SK-N-SH treated with all-trans-retinoic acid at 6 μM for 48 hours (cell line): ENCODE results near the gene VMP1.

Experiments used
- ATAC-seq: fragments of 200-7000 bp; cut with Tn5 transposase; 3 replicates; pipeline ENCODE4 v1.9.1; 2020; ENCODE audit warnings: mild to moderate bottlenecking, moderate library complexity
- ARNTL ChIP-seq: fragments of 450-650 bp; formaldehyde crosslinking; IDR thresholded peaks from 2 replicates; pipeline ENCODE4 v1.5.0; 2020; ENCODE audit warnings: low read depth, mild to moderate bottlenecking, moderate library complexity, borderline replicate concordance
- BACH2 ChIP-seq: fragments of 250-450 bp; sonication (Bioruptor Pico); IDR thresholded peaks from 2 replicates; pipeline ENCODE4 v1.9.0; 2021; ENCODE audit warnings: mild to moderate bottlenecking, borderline replicate concordance
- CREB5 ChIP-seq: fragments of 250-450 bp; sonication (Bioruptor Pico); IDR thresholded peaks from 2 replicates; pipeline ENCODE4 v1.5.1; 2020; ENCODE audit warnings: low read depth, mild to moderate bottlenecking, moderate library complexity
- CSDC2 ChIP-seq: fragments of 250-450 bp; sonication (Bioruptor Pico); IDR thresholded peaks from 2 replicates; pipeline ENCODE4 v1.5.0; 2020; ENCODE audit warnings: mild to moderate bottlenecking, moderate library complexity
- ESRRG ChIP-seq: fragments of 250-450 bp; sonication (Bioruptor Pico); IDR thresholded peaks from 2 replicates; pipeline ENCODE4 v1.6.1; 2021; ENCODE audit warnings: mild to moderate bottlenecking
- GLIS3 ChIP-seq: fragments of 250-450 bp; sonication (Bioruptor Pico); IDR thresholded peaks from 2 replicates; pipeline ENCODE4 v1.5.0; 2020; ENCODE audit warnings: mild to moderate bottlenecking, moderate library complexity
- ISL1 ChIP-seq: fragments of 250-450 bp; sonication (Bioruptor Pico); IDR thresholded peaks from 2 replicates; pipeline ENCODE4 v2.1.2; 2022; ENCODE audit warnings: mild to moderate bottlenecking, moderate library complexity
- OSR1 ChIP-seq: fragments of 250-450 bp; sonication (Bioruptor Pico); IDR thresholded peaks from 2 replicates; pipeline ENCODE4 v1.8.0; 2022; ENCODE audit warnings: moderate library complexity, mild to moderate bottlenecking, inconsistent platforms
- POU6F1 ChIP-seq: fragments of 250-450 bp; sonication (Bioruptor Pico); IDR thresholded peaks from 2 replicates; pipeline ENCODE4 v1.8.0; 2021; ENCODE audit warnings: low read depth, mild to moderate bottlenecking, moderate library complexity, borderline replicate concordance
- PPARA ChIP-seq: fragments of 250-450 bp; sonication (Bioruptor Pico); IDR thresholded peaks from 2 replicates; pipeline ENCODE4 v1.5.0; 2020; ENCODE audit warnings: mild to moderate bottlenecking, borderline replicate concordance
- RARB ChIP-seq: fragments of 250-450 bp; sonication (Bioruptor Pico); IDR thresholded peaks from 2 replicates; pipeline ENCODE4 v1.8.0; 2021; ENCODE audit warnings: mild to moderate bottlenecking, moderate library complexity
- TCF4 ChIP-seq: fragments of 250-450 bp; sonication (Bioruptor Pico); IDR thresholded peaks from 2 replicates; pipeline ENCODE4 v1.8.0; 2021; ENCODE audit warnings: mild to moderate bottlenecking, moderate library complexity, borderline replicate concordance
- TOX ChIP-seq: fragments of 250-450 bp; sonication (Bioruptor Pico); IDR thresholded peaks from 2 replicates; pipeline ENCODE4 v1.8.0; 2021; ENCODE audit warnings: mild to moderate bottlenecking, moderate library complexity, borderline replicate concordance
- ZC3H10 ChIP-seq: fragments of 250-450 bp; sonication (Bioruptor Pico); IDR thresholded peaks from 2 replicates; pipeline ENCODE4 v1.5.1; 2021; ENCODE audit warnings: mild to moderate bottlenecking, moderate library complexity
- ZFP3 ChIP-seq: fragments of 250-450 bp; sonication (Bioruptor Pico); IDR thresholded peaks from 2 replicates; pipeline ENCODE4 v1.5.0; 2020; ENCODE audit warnings: mild to moderate bottlenecking, moderate library complexity
- ZFP30 ChIP-seq: fragments of 450-650 bp; formaldehyde crosslinking; IDR thresholded peaks from 2 replicates; pipeline ENCODE4 v1.5.0; 2022; ENCODE audit warnings: mild to moderate bottlenecking, moderate library complexity
- ZNF565 ChIP-seq: fragments of 450-650 bp; formaldehyde crosslinking; conservative IDR thresholded peaks from 2 replicates; pipeline ENCODE4 v1.5.0; 2020; ENCODE audit warnings: low read depth, mild to moderate bottlenecking, moderate library complexity
- ZNF70 ChIP-seq: fragments of 450-650 bp; formaldehyde crosslinking; IDR thresholded peaks from 2 replicates; pipeline ENCODE4 v1.5.0; 2020; ENCODE audit warnings: mild to moderate bottlenecking, moderate library complexity
- ZNF8 ChIP-seq: fragments of 450-650 bp; formaldehyde crosslinking; IDR thresholded peaks from 2 replicates; pipeline ENCODE4 v1.5.0; 2020; ENCODE audit warnings: mild to moderate bottlenecking, moderate library complexity
- TF ChIP-seq, protein P1 (sequence below): fragments of 250-450 bp; sonication (Bioruptor Pico); IDR thresholded peaks from 2 replicates; pipeline ENCODE4 v1.5.0; 2020; ENCODE audit warnings: mild to moderate bottlenecking, moderate library complexity
- TF ChIP-seq, protein P2 (sequence below): fragments of 250-450 bp; sonication (Bioruptor Pico); IDR thresholded peaks from 2 replicates; pipeline ENCODE4 v1.8.0; 2020; ENCODE audit warnings: mild to moderate bottlenecking, moderate library complexity, borderline replicate concordance

The VMP1 gene

GRCh38 chr17:59807892-59808509, 100.5 kb downstream of the VMP1 start:
- peak; percentile 43 for ATAC-seq
- TF ChIP-seq ZNF565 (CRISPR knock-in tag) (no peak), ZNF70 (no peak), RARB (CRISPR knock-in tag) (no peak), ESRRG (no peak)
- TF ChIP-seq, protein P1, sequence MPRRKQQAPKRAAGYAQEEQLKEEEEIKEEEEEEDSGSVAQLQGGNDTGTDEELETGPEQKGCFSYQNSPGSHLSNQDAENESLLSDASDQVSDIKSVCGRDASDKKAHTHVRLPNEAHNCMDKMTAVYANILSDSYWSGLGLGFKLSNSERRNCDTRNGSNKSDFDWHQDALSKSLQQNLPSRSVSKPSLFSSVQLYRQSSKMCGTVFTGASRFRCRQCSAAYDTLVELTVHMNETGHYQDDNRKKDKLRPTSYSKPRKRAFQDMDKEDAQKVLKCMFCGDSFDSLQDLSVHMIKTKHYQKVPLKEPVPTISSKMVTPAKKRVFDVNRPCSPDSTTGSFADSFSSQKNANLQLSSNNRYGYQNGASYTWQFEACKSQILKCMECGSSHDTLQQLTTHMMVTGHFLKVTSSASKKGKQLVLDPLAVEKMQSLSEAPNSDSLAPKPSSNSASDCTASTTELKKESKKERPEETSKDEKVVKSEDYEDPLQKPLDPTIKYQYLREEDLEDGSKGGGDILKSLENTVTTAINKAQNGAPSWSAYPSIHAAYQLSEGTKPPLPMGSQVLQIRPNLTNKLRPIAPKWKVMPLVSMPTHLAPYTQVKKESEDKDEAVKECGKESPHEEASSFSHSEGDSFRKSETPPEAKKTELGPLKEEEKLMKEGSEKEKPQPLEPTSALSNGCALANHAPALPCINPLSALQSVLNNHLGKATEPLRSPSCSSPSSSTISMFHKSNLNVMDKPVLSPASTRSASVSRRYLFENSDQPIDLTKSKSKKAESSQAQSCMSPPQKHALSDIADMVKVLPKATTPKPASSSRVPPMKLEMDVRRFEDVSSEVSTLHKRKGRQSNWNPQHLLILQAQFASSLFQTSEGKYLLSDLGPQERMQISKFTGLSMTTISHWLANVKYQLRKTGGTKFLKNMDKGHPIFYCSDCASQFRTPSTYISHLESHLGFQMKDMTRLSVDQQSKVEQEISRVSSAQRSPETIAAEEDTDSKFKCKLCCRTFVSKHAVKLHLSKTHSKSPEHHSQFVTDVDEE (CRISPR knock-in tag): no peak

DNA sequence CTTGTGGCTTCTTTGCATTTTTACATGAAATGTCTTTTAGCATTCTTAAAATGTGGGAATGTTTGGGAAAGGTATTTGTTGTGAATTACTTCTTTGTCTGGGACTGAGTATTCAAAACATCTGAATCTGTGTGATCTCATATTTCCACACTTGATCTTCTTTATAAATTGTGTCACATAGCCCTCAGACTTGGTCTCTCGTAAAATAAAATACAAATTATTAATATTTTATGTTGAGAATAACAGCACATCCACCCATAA, 103.4 kb downstream of the VMP1 start:
- peak; percentile 64 for ATAC-seq
- TF ChIP-seq POU6F1 (CRISPR knock-in tag) (no peak), ISL1 (CRISPR knock-in tag) (peak; percentile 50)
- TF ChIP-seq, all 23 proteins: peak for 1

GRCh38 chr17:59811209-59811608, 103.8 kb downstream of the VMP1 start:
- TF ChIP-seq ZNF8 (no peak), RARB (CRISPR knock-in tag) (no peak), ZFP30 (CRISPR knock-in tag) (no peak), ARNTL (CRISPR knock-in tag) (no peak), TCF4 (CRISPR knock-in tag) (no peak), ZC3H10 (no peak), GLIS3 (CRISPR knock-in tag) (no peak), OSR1 (CRISPR knock-in tag) (no peak), CREB5 (no peak), BACH2 (CRISPR knock-in tag) (no peak), TOX (CRISPR knock-in tag) (no peak), ESRRG (no peak), ISL1 (CRISPR knock-in tag) (no peak), ZNF565 (CRISPR knock-in tag) (no peak), PPARA (no peak), ZFP3 (no peak), ZNF70 (no peak)
- TF ChIP-seq, protein P1 (CRISPR knock-in tag): no peak
- TF ChIP-seq, all 23 proteins: peak for 0
- no peak; the same call in 2 of the 3 replicates for ATAC-seq

GRCh38 chr17:59812139-59812538, 104.7 kb downstream of the VMP1 start:
- no peak for ATAC-seq
- TF ChIP-seq PPARA (no peak), ZFP30 (CRISPR knock-in tag) (no peak), ISL1 (CRISPR knock-in tag) (no peak), GLIS3 (CRISPR knock-in tag) (no peak), ZC3H10 (no peak), RARB (CRISPR knock-in tag) (no peak), ZFP3 (no peak), ARNTL (CRISPR knock-in tag) (no peak), TCF4 (CRISPR knock-in tag) (no peak), ESRRG (no peak), CSDC2 (CRISPR knock-in tag) (no peak), ZNF70 (no peak)
- TF ChIP-seq, protein P2, sequence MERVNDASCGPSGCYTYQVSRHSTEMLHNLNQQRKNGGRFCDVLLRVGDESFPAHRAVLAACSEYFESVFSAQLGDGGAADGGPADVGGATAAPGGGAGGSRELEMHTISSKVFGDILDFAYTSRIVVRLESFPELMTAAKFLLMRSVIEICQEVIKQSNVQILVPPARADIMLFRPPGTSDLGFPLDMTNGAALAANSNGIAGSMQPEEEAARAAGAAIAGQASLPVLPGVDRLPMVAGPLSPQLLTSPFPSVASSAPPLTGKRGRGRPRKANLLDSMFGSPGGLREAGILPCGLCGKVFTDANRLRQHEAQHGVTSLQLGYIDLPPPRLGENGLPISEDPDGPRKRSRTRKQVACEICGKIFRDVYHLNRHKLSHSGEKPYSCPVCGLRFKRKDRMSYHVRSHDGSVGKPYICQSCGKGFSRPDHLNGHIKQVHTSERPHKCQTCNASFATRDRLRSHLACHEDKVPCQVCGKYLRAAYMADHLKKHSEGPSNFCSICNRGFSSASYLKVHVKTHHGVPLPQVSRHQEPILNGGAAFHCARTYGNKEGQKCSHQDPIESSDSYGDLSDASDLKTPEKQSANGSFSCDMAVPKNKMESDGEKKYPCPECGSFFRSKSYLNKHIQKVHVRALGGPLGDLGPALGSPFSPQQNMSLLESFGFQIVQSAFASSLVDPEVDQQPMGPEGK: no peak
- TF ChIP-seq, protein P1 (CRISPR knock-in tag): no peak
